H9 (cell line): ENCODE measurements around the gene GLRX2. TPM values are rescaled to one million over a fixed set of nuclear protein-coding genes. Genes with fewer than 3 reads are reported as not detected.

Experiments
- DNase-seq: peaks from one replicate; pipeline ENCODE4 v3.0.0-alpha.2; 2017
- H2AFZ ChIP-seq: one replicate; pipeline ENCODE4 v1.6.1; 2013; ENCODE audit warnings: mild to moderate bottlenecking, low read length, control low read depth, moderate library complexity
- H2AK5ac ChIP-seq: 2 replicates; pipeline ENCODE4 v1.6.1; 2013; ENCODE audit warnings: low read length, control low read depth, mixed read lengths; ENCODE audit not compliant: insufficient read length
- H2BK120ac ChIP-seq: one replicate; pipeline ENCODE4 v1.6.1; 2013; ENCODE audit warnings: low read depth, mild to moderate bottlenecking, low read length, control low read depth, inconsistent platforms; ENCODE audit not compliant: poor library complexity, severe bottlenecking
- H2BK12ac ChIP-seq: 2 replicates; pipeline ENCODE4 v1.6.1; 2013; ENCODE audit warnings: low read length, control low read depth, mixed read lengths, low read depth; ENCODE audit not compliant: insufficient read length
- H2BK15ac ChIP-seq: 2 replicates; pipeline ENCODE4 v1.6.1; 2013; ENCODE audit warnings: low read depth, low read length, control low read depth
- H2BK20ac ChIP-seq: one replicate; pipeline ENCODE4 v1.6.1; 2013; ENCODE audit warnings: low read depth, mild to moderate bottlenecking, low read length, control low read depth, inconsistent platforms; ENCODE audit not compliant: poor library complexity, severe bottlenecking
- H2BK5ac ChIP-seq: 2 replicates; pipeline ENCODE4 v1.6.1; 2013; ENCODE audit warnings: low read length, control low read depth, mixed read lengths; ENCODE audit not compliant: insufficient read length
- H3K14ac ChIP-seq: 2 replicates; pipeline ENCODE4 v1.6.1; 2013; ENCODE audit warnings: low read length, control low read depth; ENCODE audit not compliant: insufficient read depth
- H3K18ac ChIP-seq: 2 replicates; pipeline ENCODE4 v1.6.1; 2013; ENCODE audit warnings: low read depth, mild to moderate bottlenecking, mixed read lengths, low read length, control low read depth; ENCODE audit not compliant: insufficient read length
- H3K23ac ChIP-seq: 2 replicates; pipeline ENCODE4 v1.6.1; 2013; ENCODE audit warnings: low read length, control low read depth, mixed read lengths, low read depth; ENCODE audit not compliant: insufficient read length
- H3K23me2 ChIP-seq: 2 replicates; pipeline ENCODE4 v1.6.1; 2013; ENCODE audit warnings: low read depth, mild to moderate bottlenecking, mixed read lengths, low read length, control low read depth; ENCODE audit not compliant: insufficient read length, poor library complexity, severe bottlenecking
- H3K27ac ChIP-seq: 2 replicates; pipeline ENCODE4 v1.5.1; 2013; ENCODE audit warnings: low read length, control low read depth, mixed read lengths, low read depth; ENCODE audit not compliant: insufficient read length
- H3K27me3 ChIP-seq: 2 replicates; pipeline ENCODE4 v1.6.1; 2013; ENCODE audit warnings: low read length, control low read depth, inconsistent platforms; ENCODE audit not compliant: insufficient read depth
- H3K4ac ChIP-seq: 2 replicates; pipeline ENCODE4 v1.6.1; 2013; ENCODE audit warnings: low read depth, mild to moderate bottlenecking, control low read depth, inconsistent platforms, low read length, moderate library complexity
- H3K4me1 ChIP-seq: 2 replicates; pipeline ENCODE4 v1.6.1; 2013; ENCODE audit warnings: low read length, control low read depth, inconsistent platforms; ENCODE audit not compliant: insufficient read depth
- H3K4me2 ChIP-seq: 2 replicates; pipeline ENCODE4 v1.6.1; 2013; ENCODE audit warnings: low read length, control low read depth, mixed read lengths; ENCODE audit not compliant: insufficient read length, insufficient read depth
- H3K56ac ChIP-seq: 2 replicates; pipeline ENCODE4 v1.6.1; 2013; ENCODE audit warnings: low read depth, mild to moderate bottlenecking, mixed read lengths, low read length, control low read depth; ENCODE audit not compliant: insufficient read length
- H3K79me1 ChIP-seq: 2 replicates; pipeline ENCODE4 v1.6.1; 2013; ENCODE audit warnings: low read depth, mild to moderate bottlenecking, moderate library complexity, low read length, control low read depth, inconsistent platforms; ENCODE audit not compliant: insufficient read depth, poor library complexity, severe bottlenecking
- H3K79me2 ChIP-seq: 2 replicates; pipeline ENCODE4 v1.6.1; 2013; ENCODE audit warnings: low read length, control low read depth, inconsistent platforms; ENCODE audit not compliant: insufficient read depth
- H3K9ac ChIP-seq: 2 replicates; pipeline ENCODE4 v1.6.1; 2013; ENCODE audit warnings: low read length, control low read depth, mixed read lengths; ENCODE audit not compliant: insufficient read length; ENCODE audit errors: extremely low read depth
- H3K9me3 ChIP-seq: one replicate; pipeline ENCODE4 v1.6.1; 2013; ENCODE audit warnings: low read depth, low read length, inconsistent platforms; ENCODE audit not compliant: control insufficient read depth
- H3T11ph ChIP-seq: one replicate; pipeline ENCODE4 v1.6.1; 2013; ENCODE audit warnings: mild to moderate bottlenecking, low read length, control low read depth, inconsistent platforms
- H4K20me1 ChIP-seq: one replicate; pipeline ENCODE4 v1.6.1; 2013; ENCODE audit not compliant: control insufficient read depth, insufficient read length, insufficient read depth
- H4K5ac ChIP-seq: 2 replicates; pipeline ENCODE4 v1.6.1; 2013; ENCODE audit warnings: low read depth, mild to moderate bottlenecking, mixed read lengths, low read length, control low read depth; ENCODE audit not compliant: insufficient read length
- H4K8ac ChIP-seq: replicated peaks from 2 replicates; pipeline ENCODE4 v1.6.1; 2013; ENCODE audit warnings: low read length, control low read depth, mixed read lengths, low read depth; ENCODE audit not compliant: insufficient read length
- H4K91ac ChIP-seq: 2 replicates; pipeline ENCODE4 v1.6.1; 2013; ENCODE audit warnings: low read depth, mild to moderate bottlenecking, moderate library complexity, mixed read lengths, low read length, control low read depth; ENCODE audit not compliant: insufficient read length
- H3K27ac Mint-ChIP-seq, 3 experiments: 2 replicates in 2 of 3; 3 replicates in 1 of 3; pipeline ENCODE4 v1.8.0; 2020 to 2021; ENCODE audit warnings: mixed read lengths in 3 of 3, mild to moderate bottlenecking in 1 of 3, moderate library complexity in 1 of 3
- H3K27me3 Mint-ChIP-seq: 2 replicates; pipeline ENCODE4 v1.8.0; 2021; ENCODE audit warnings: low read depth, mild to moderate bottlenecking, moderate library complexity, mixed read lengths
- H3K36me3 Mint-ChIP-seq, 3 experiments: 2 replicates in 2 of 3; 3 replicates in 1 of 3; pipeline ENCODE4 v1.8.0; 2020 to 2021; ENCODE audit warnings: low read depth in 3 of 3, mixed read lengths in 3 of 3; ENCODE audit not compliant: insufficient read depth in 1 of 3
- H3K4me1 Mint-ChIP-seq, 2 experiments: 2 replicates each; pipeline ENCODE4 v1.8.0; 2020; ENCODE audit warnings: mixed read lengths in 2 of 2
- H3K4me3 Mint-ChIP-seq, 2 experiments: 2 replicates in 1 of 2; 3 replicates in 1 of 2; pipeline ENCODE4 v1.8.0; 2020 to 2021; ENCODE audit warnings: mild to moderate bottlenecking in 2 of 2, mixed read lengths in 2 of 2, moderate library complexity in 1 of 2
- H3K9me3 Mint-ChIP-seq, 2 experiments: 2 replicates in 1 of 2; 3 replicates in 1 of 2; pipeline ENCODE4 v1.8.0; 2020; ENCODE audit warnings: mild to moderate bottlenecking in 2 of 2, mixed read lengths in 2 of 2, moderate library complexity in 1 of 2
- whole genome bisulfite sequencing: extraction: QIAGEN DNeasy Blood & Tissue Kit; methylation state at CpG from one replicate; pipeline ENCODE4 v1.1.7; 2013; ENCODE audit warnings: missing lambda C conversion rate, low lambda C conversion rate, mixed read lengths; ENCODE audit not compliant: insufficient read length; ENCODE audit errors: extremely low coverage; 5-methylcytosine and 5-hydroxymethylcytosine counted together
- total RNA-seq: library from RNA; stranded (reverse); gene quantifications from 2 replicates; pipeline ENCODE4 v1.2.1, GENCODE V29; 2021
- TF ChIP-seq, protein P1 (sequence below): fragments of 200-600 bp; sonication (generic); conservative IDR thresholded peaks from 3 replicates; pipeline ENCODE4 v1.8.0; 2021; ENCODE audit warnings: antibody characterized with exemption, mild to moderate bottlenecking

The GLRX2 gene
- total RNA-seq, 1 experiment from 2014 or later, result 10.1 TPM

DNA sequence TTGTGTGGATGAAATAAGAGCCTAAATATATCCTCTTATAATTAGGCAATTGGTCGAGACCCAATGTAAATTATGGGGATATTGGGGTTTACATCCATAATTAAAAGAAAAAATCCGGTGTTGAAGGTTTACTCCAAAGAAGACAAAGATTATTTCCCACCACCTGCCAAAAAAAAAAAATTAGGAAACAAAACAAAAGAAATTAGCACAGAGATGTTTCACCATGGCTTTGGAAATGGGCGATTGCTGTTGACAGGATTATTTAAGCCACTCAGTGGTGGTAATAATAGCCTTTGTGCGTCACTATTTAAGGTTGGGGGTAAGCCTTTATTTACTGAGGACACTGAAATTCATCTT, 585 bp upstream of the GLRX2 start:
- no peak for DNase-seq
- Histone ChIP-seq H3T11ph (no peak overlapping the region), H2BK5ac (no peak overlapping the region), H3K18ac (no peak overlapping the region), H3K56ac (no peak overlapping the region), H3K4me2 (peak overlapping the region; percentile 69), H2BK15ac (no peak overlapping the region), H4K8ac (no peak overlapping the region), H3K23ac (no peak overlapping the region), H3K79me2 (no peaks in the 10 kb centered on the region), H3K9ac (peak overlapping the region; percentile 50), H3K27ac (no peak overlapping the region), H2AK5ac (no peak overlapping the region), H2BK120ac (no peak overlapping the region), H2BK20ac (no peak overlapping the region), H4K91ac (no peak overlapping the region), H2BK12ac (no peak overlapping the region), H3K4ac (no peak overlapping the region), H3K23me2 (peaks cover 10% of the 10 kb centered on the region), H3K9me3 (no peaks in the 10 kb centered on the region), H4K5ac (no peak overlapping the region), H3K4me1 (no peaks in the 10 kb centered on the region), H3K14ac (no peak overlapping the region), H3K79me1 (no peaks in the 10 kb centered on the region), H4K20me1 (no peaks in the 10 kb centered on the region), H2AFZ (peak overlapping the region; percentile 36), H3K27me3 (no peaks in the 10 kb centered on the region; the same call in 1 of the 2 replicates)
- Mint-ChIP-seq H3K4me1 (peaks cover 12 to 13% of the 10 kb centered on the region in 2 experiments), H3K36me3 (no peaks in the 10 kb centered on the region), H3K27me3 (peaks cover 13% of the 10 kb centered on the region), H3K27ac (peak overlapping the region; percentile 61 to 95 (median 86); a peak in 3 of 7 replicates), H3K9me3 (no peaks in the 10 kb centered on the region), H3K4me3 (peak overlapping the region; percentile 81 to 92)
- TF ChIP-seq, protein P1, sequence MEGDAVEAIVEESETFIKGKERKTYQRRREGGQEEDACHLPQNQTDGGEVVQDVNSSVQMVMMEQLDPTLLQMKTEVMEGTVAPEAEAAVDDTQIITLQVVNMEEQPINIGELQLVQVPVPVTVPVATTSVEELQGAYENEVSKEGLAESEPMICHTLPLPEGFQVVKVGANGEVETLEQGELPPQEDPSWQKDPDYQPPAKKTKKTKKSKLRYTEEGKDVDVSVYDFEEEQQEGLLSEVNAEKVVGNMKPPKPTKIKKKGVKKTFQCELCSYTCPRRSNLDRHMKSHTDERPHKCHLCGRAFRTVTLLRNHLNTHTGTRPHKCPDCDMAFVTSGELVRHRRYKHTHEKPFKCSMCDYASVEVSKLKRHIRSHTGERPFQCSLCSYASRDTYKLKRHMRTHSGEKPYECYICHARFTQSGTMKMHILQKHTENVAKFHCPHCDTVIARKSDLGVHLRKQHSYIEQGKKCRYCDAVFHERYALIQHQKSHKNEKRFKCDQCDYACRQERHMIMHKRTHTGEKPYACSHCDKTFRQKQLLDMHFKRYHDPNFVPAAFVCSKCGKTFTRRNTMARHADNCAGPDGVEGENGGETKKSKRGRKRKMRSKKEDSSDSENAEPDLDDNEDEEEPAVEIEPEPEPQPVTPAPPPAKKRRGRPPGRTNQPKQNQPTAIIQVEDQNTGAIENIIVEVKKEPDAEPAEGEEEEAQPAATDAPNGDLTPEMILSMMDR, result no peak
- no CpG with 5 or more reads among the region's 4 CpGs for WGBS
